Calu3 (cell line): Measurements from ENCODE around the gene KRTAP4-8. TPM values are rescaled to one million over a fixed set of nuclear protein-coding genes. Genes with fewer than 3 reads are reported as not detected.
"Not testable (repeated sequence)": the region's sequence is repeated elsewhere in the genome, so short reads cannot be mapped to it uniquely, and the experiment has no call there.

Experiments
- BruUV-seq: library from RNA; stranded (reverse); fragments of 400-500 nt; replicated peaks from 2 replicates; lab custom pipeline; 2021; lab: Mats Ljungman, UMichigan
- CTCF ChIA-PET: fragments of 300-600 bp; sonication (Branson Sonifier 250); formaldehyde crosslinking; loops from one replicate; lab custom pipeline; 2022; ENCODE audit warnings: antibody characterized with exemption; lab: Charles Lee
- DNase-seq: peaks from one replicate; pipeline ENCODE4 v3.0.0; 2022
- H3K27ac Mint-ChIP-seq: one replicate; pipeline ENCODE4 v1.8.0; 2022; ENCODE audit warnings: mixed read lengths; ENCODE audit not compliant: unreplicated experiment
- H3K27me3 Mint-ChIP-seq: one replicate; pipeline ENCODE4 v1.8.0; 2022; ENCODE audit warnings: mixed read lengths; ENCODE audit not compliant: unreplicated experiment
- H3K36me3 Mint-ChIP-seq: one replicate; pipeline ENCODE4 v1.8.0; 2022; ENCODE audit warnings: mild to moderate bottlenecking, moderate library complexity, mixed read lengths; ENCODE audit not compliant: insufficient read depth, unreplicated experiment
- H3K4me1 Mint-ChIP-seq: one replicate; pipeline ENCODE4 v1.8.0; 2022; ENCODE audit warnings: mild to moderate bottlenecking, low read depth, mixed read lengths; ENCODE audit not compliant: unreplicated experiment
- H3K4me3 Mint-ChIP-seq: one replicate; pipeline ENCODE4 v1.8.0; 2022; ENCODE audit warnings: mild to moderate bottlenecking, low read depth, moderate library complexity, mixed read lengths; ENCODE audit not compliant: unreplicated experiment
- H3K9me3 Mint-ChIP-seq: one replicate; pipeline ENCODE4 v1.8.0; 2022; ENCODE audit warnings: low read depth, mixed read lengths; ENCODE audit not compliant: unreplicated experiment
- intact Hi-C: fragments of 100-400 bp; cut with micrococcal nuclease; formaldehyde crosslinking; loops from one replicate; pipeline ENCODE4 v1.10.0; 2022; ENCODE audit not compliant: unreplicated experiment
- total RNA-seq: library from RNA; stranded (reverse); gene quantifications from 2 replicates; pipeline ENCODE4 v1.2.3, GENCODE V29; 2022
- TF ChIP-seq, protein P1 (sequence below): fragments of 200-600 bp; IDR thresholded peaks from one replicate; pipeline ENCODE4 v1.8.0; 2022; ENCODE audit warnings: antibody characterized with exemption; ENCODE audit not compliant: unreplicated experiment

KRTAP4-8 gene
- total RNA-seq, 1 experiment from 2014 or later = not detected

GRCh38 chr17:41127371-41127770, 29.4 kb upstream of the KRTAP4-8 start:
- Mint-ChIP-seq H3K4me1 (peaks cover 37% of the 10 kb centered on the region), H3K36me3 (no peaks in the 10 kb centered on the region), H3K27me3 (no peaks in the 10 kb centered on the region), H3K27ac (no peak overlapping the region), H3K4me3 (no peak overlapping the region), H3K9me3 (peaks cover 4% of the 10 kb centered on the region)
- no TSS peak for BruUV-seq
- intact Hi-C loops = no loop called here
- no peak for DNase-seq
- CTCF ChIA-PET = no interaction called here
- TF ChIP-seq, protein P1, sequence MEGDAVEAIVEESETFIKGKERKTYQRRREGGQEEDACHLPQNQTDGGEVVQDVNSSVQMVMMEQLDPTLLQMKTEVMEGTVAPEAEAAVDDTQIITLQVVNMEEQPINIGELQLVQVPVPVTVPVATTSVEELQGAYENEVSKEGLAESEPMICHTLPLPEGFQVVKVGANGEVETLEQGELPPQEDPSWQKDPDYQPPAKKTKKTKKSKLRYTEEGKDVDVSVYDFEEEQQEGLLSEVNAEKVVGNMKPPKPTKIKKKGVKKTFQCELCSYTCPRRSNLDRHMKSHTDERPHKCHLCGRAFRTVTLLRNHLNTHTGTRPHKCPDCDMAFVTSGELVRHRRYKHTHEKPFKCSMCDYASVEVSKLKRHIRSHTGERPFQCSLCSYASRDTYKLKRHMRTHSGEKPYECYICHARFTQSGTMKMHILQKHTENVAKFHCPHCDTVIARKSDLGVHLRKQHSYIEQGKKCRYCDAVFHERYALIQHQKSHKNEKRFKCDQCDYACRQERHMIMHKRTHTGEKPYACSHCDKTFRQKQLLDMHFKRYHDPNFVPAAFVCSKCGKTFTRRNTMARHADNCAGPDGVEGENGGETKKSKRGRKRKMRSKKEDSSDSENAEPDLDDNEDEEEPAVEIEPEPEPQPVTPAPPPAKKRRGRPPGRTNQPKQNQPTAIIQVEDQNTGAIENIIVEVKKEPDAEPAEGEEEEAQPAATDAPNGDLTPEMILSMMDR = no peak

- BruUV-seq = no TSS peak
- intact Hi-C loops = no loop called here
- H3K4me1 Mint-ChIP-seq = peaks cover 27% of the 10 kb centered on the region
- no peak for DNase-seq
- no peaks in the 10 kb centered on the region for H3K36me3 Mint-ChIP-seq
- CTCF ChIA-PET = interaction anchor here (0.6 kb wide), 1 partner anchor 38 kb away, joined by 3 read pairs; no protein-coding TSS in a partner anchor
- no peaks in the 10 kb centered on the region for H3K27me3 Mint-ChIP-seq
- H3K27ac Mint-ChIP-seq = no peak overlapping the region
- peaks cover 6% of the 10 kb centered on the region for H3K9me3 Mint-ChIP-seq
- H3K4me3 Mint-ChIP-seq = no peak overlapping the region
- TF ChIP-seq, protein P1 = no peak
Measured at GRCh38 chr17:41126412-41126811, 28.5 kb upstream of the KRTAP4-8 start.

- no peak for DNase-seq
- Mint-ChIP-seq H3K27me3 (no peaks in the 10 kb centered on the region), H3K9me3 (peaks cover 6% of the 10 kb centered on the region), H3K4me3 (no peak overlapping the region), H3K36me3 (no peaks in the 10 kb centered on the region), H3K27ac (no peak overlapping the region), H3K4me1 (peaks cover 14% of the 10 kb centered on the region)
- intact Hi-C loops = no loop called here
- CTCF ChIA-PET = interaction anchor here (0.6 kb wide), 1 partner anchor 176 kb away, joined by 4 read pairs; no protein-coding TSS in a partner anchor
- no TSS peak for BruUV-seq
- TF ChIP-seq, protein P1 = no peak
Measured at GRCh38 chr17:41125064-41125463, 27.1 kb upstream of the KRTAP4-8 start.

GRCh38 chr17:41123991-41124371, 26.0 kb upstream of the KRTAP4-8 start, which contains the start of gene KRTAP4-12:
KRTAP4-12 (minus strand) TSS chr17:41124182; CDS start chr17:41124122, 60 bp downstream.
- DNase-seq, BruUV-seq, H3K27ac Mint-ChIP-seq, H3K9me3 Mint-ChIP-seq, H3K36me3 Mint-ChIP-seq, H3K27me3 Mint-ChIP-seq, H3K4me3 Mint-ChIP-seq, intact Hi-C loops: not testable (repeated sequence)
- CTCF ChIA-PET = interaction anchor here (0.8 kb wide), 1 partner anchor 444 kb away, joined by 3 read pairs; no protein-coding TSS in a partner anchor
- H3K4me1 Mint-ChIP-seq = peaks cover 10% of the 10 kb centered on the region

DNA sequence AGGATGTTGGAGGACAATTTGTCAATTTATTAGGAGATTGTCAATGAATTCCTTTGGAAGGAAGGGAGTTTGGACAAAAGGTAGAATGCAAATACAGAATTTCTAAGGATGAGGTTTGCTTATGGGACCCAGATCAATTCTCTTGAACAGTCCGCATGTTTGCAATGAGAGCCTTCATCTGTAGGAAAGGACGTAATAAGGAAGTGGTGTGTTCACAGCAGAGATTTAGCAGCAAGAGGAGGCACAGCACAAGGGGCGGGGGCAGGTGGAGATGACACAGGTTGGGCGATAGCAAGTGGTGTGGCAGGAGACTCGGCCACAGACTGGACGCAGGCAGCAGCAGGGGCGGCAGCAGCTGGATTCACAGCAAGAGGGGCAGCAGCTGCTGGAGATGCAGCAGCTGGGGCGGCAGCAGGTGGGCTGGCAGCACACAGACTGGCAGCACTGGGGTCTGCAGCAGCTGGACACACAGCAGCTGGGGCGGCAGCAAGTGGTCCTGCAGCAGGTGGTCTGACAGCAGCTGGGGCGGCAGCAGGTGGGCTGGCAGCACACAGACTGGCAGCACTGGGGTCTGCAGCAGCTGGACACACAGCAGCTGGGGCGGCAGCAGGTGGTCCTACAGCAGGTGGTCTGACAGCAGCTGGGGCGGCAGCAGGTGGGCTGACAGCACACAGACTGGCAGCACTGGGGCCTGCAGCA, 25.5 kb upstream of the KRTAP4-8 start:
- peaks cover 14% of the 10 kb centered on the region for H3K4me1 Mint-ChIP-seq
- H3K27ac Mint-ChIP-seq, H3K4me3 Mint-ChIP-seq, H3K27me3 Mint-ChIP-seq, DNase-seq, H3K36me3 Mint-ChIP-seq, BruUV-seq, H3K9me3 Mint-ChIP-seq, intact Hi-C loops: not testable (repeated sequence)
- CTCF ChIA-PET = interaction anchor here (0.8 kb wide), 1 partner anchor 445 kb away, joined by 3 read pairs; no protein-coding TSS in a partner anchor
